Mammary epithelial cell (primary cell): ENCODE results near the gene PLA2G6.

Source experiments
- CTCF ChIP-seq, 2 donors: IDR thresholded peaks in 1 of 2; conservative IDR thresholded peaks in 1 of 2; 2 replicates each; pipeline ENCODE4 v1.5.1; 2011 to 2012; ENCODE audit warnings: inconsistent platforms in 2 of 2, low read length in 2 of 2, mild to moderate bottlenecking in 2 of 2, control low read depth in 1 of 2, low read depth in 1 of 2; ENCODE audit not compliant: insufficient read depth in 1 of 2; ENCODE audit errors: extremely low read depth in 1 of 2
- EZH2 ChIP-seq: IDR thresholded peaks from 2 replicates; pipeline ENCODE4 v1.6.1; 2012; ENCODE audit warnings: low read length, inconsistent platforms, borderline replicate concordance

- TF ChIP-seq CTCF (conservative IDR thresholded peaks at IDR 0.05 in 1 of 2, IDR thresholded peaks at IDR 0.05 in 1 of 2; ENCODE audit: extremely low read depth in 1 of 2, insufficient read depth in 1 of 2, low read depth in 1 of 2, low read length in 2 of 2) (no peak), EZH2 (no peak)
Measured at GRCh38 chr22:38129021-38129420, 52.6 kb downstream of the PLA2G6 start.
